ENCODE results near the gene CARD6. TPM values are rescaled to one million over a fixed set of nuclear protein-coding genes. Genes with fewer than 3 reads are reported as not detected.
A peak's percentile ranks its signal among the peaks of the same experiment; 100 is the strongest.

CARD6 gene
- total and polyA plus RNA-seq, 9 of the 15 experiments (the other 6 are each of a cell fraction or from before 2014, with no cell fraction given), result 3.5 to 8.3 (median 5.9) TPM

- TF ChIP-seq, protein P1, sequence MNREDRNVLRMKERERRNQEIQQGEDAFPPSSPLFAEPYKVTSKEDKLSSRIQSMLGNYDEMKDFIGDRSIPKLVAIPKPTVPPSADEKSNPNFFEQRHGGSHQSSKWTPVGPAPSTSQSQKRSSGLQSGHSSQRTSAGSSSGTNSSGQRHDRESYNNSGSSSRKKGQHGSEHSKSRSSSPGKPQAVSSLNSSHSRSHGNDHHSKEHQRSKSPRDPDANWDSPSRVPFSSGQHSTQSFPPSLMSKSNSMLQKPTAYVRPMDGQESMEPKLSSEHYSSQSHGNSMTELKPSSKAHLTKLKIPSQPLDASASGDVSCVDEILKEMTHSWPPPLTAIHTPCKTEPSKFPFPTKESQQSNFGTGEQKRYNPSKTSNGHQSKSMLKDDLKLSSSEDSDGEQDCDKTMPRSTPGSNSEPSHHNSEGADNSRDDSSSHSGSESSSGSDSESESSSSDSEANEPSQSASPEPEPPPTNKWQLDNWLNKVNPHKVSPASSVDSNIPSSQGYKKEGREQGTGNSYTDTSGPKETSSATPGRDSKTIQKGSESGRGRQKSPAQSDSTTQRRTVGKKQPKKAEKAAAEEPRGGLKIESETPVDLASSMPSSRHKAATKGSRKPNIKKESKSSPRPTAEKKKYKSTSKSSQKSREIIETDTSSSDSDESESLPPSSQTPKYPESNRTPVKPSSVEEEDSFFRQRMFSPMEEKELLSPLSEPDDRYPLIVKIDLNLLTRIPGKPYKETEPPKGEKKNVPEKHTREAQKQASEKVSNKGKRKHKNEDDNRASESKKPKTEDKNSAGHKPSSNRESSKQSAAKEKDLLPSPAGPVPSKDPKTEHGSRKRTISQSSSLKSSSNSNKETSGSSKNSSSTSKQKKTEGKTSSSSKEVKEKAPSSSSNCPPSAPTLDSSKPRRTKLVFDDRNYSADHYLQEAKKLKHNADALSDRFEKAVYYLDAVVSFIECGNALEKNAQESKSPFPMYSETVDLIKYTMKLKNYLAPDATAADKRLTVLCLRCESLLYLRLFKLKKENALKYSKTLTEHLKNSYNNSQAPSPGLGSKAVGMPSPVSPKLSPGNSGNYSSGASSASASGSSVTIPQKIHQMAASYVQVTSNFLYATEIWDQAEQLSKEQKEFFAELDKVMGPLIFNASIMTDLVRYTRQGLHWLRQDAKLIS (CRISPR knock-in tag; IDR thresholded peaks at IDR 0.05), result peak; percentile 76
- TF ChIP-seq CBFA2T3 (IDR thresholded peaks at IDR 0.05) (peak; percentile 35), ZNF764 (CRISPR knock-in tag; IDR thresholded peaks at IDR 0.05; ENCODE audit: low read depth) (peak; percentile 60; the same call in 1 of the 2 replicates), HOMEZ (CRISPR knock-in tag; IDR thresholded peaks at IDR 0.05) (no peak), HDGF (IDR thresholded peaks at IDR 0.05) (no peak), HDAC6 (IDR thresholded peaks at IDR 0.05; ENCODE audit: low read depth, low read length) (no peak), MTA3 (IDR thresholded peaks at IDR 0.05; ENCODE audit: borderline replicate concordance) (peak; percentile 70; the same call in 1 of the 2 replicates), BRF1 (IDR thresholded peaks at IDR 0.05; ENCODE audit: borderline replicate concordance, extremely low read depth, insufficient read length) (no peak), KLF10 (CRISPR knock-in tag; IDR thresholded peaks at IDR 0.05) (no peak; the same call in 1 of the 2 replicates), ZBTB33 (CRISPR knock-in tag; IDR thresholded peaks at IDR 0.05) (peak; percentile 54; the same call in 1 of the 2 replicates), SMC3 (conservative IDR thresholded peaks at IDR 0.05; ENCODE audit: insufficient read depth, low read depth, low read length) (0 out of 2 replicates have a peak, but pooled peaks have one; percentile 32), TCFL5 (CRISPR knock-in tag; conservative IDR thresholded peaks at IDR 0.05) (no peak), FOXA3 (CRISPR knock-in tag; conservative IDR thresholded peaks at IDR 0.05 in 1 of 2, IDR thresholded peaks at IDR 0.05 in 1 of 2) (no peak), HMBOX1 (IDR thresholded peaks at IDR 0.05) (no peak)
- TF ChIP-seq, protein P2, sequence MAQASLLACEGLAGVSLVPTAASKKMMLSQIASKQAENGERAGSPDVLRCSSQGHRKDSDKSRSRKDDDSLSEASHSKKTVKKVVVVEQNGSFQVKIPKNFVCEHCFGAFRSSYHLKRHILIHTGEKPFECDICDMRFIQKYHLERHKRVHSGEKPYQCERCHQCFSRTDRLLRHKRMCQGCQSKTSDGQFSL (CRISPR knock-in tag; IDR thresholded peaks at IDR 0.05), result peak; percentile 81
- TF ChIP-seq, protein P2 (tag; IDR thresholded peaks at IDR 0.05), result no peak; a peak in 1 of 4 replicates
Measured at GRCh38 chr5:40798012-40798800, 43.0 kb upstream of the CARD6 start, which contains the start of gene PRKAA1 (continued).
